GM12878 (cell line): ENCODE measurements around the gene KCNC1.

Experiments used
- ATF2 ChIP-seq: IDR thresholded peaks from 2 replicates; pipeline ENCODE4 v1.6.1; 2012; ENCODE audit warnings: low read length, inconsistent platforms
- EP300 ChIP-seq, 2 experiments: fragments of 150-350 bp in 1 of 2; IDR thresholded peaks; 2 replicates each; pipeline ENCODE4 v1.6.1; 2011 to 2012; ENCODE audit warnings: low read depth in 2 of 2, low read length in 2 of 2, borderline replicate concordance in 1 of 2, improper control_type of control experiment in 1 of 2, inconsistent platforms in 1 of 2; ENCODE audit not compliant: control insufficient read depth in 1 of 2
- EZH2 ChIP-seq: IDR thresholded peaks from 2 replicates; pipeline ENCODE4 v1.6.1; 2012; ENCODE audit warnings: low read depth, mild to moderate bottlenecking, control low read depth, inconsistent platforms, low read length, borderline replicate concordance; ENCODE audit not compliant: control insufficient read depth
- HDAC6 ChIP-seq: fragments of 200-600 bp; sonication (generic); IDR thresholded peaks from one replicate; pipeline ENCODE4 v1.8.0; 2017; ENCODE audit warnings: antibody characterized with exemption; ENCODE audit not compliant: unreplicated experiment
- RFX5 ChIP-seq: IDR thresholded peaks from 2 replicates; pipeline ENCODE4 v1.6.1; 2011; ENCODE audit warnings: low read depth, low read length, improper control_type of control experiment
- USF2 ChIP-seq: IDR thresholded peaks from 2 replicates; pipeline ENCODE4 v1.6.1; 2011; ENCODE audit warnings: low read depth, low read length, improper control_type of control experiment, borderline replicate concordance
- TF ChIP-seq, protein P1 (sequence below), 3 experiments: IDR thresholded peaks in 2 of 3; conservative IDR thresholded peaks in 1 of 3; 2 replicates each; pipeline ENCODE4 v1.5.1; 2011; ENCODE audit warnings: low read depth in 3 of 3, low read length in 3 of 3, mild to moderate bottlenecking in 3 of 3, control low read depth in 2 of 3, moderate library complexity in 2 of 3, inconsistent platforms in 1 of 3, mixed read lengths in 1 of 3; ENCODE audit not compliant: control insufficient read depth in 2 of 3, insufficient read depth in 1 of 3; ENCODE audit errors: extremely low read depth in 1 of 3

DNA sequence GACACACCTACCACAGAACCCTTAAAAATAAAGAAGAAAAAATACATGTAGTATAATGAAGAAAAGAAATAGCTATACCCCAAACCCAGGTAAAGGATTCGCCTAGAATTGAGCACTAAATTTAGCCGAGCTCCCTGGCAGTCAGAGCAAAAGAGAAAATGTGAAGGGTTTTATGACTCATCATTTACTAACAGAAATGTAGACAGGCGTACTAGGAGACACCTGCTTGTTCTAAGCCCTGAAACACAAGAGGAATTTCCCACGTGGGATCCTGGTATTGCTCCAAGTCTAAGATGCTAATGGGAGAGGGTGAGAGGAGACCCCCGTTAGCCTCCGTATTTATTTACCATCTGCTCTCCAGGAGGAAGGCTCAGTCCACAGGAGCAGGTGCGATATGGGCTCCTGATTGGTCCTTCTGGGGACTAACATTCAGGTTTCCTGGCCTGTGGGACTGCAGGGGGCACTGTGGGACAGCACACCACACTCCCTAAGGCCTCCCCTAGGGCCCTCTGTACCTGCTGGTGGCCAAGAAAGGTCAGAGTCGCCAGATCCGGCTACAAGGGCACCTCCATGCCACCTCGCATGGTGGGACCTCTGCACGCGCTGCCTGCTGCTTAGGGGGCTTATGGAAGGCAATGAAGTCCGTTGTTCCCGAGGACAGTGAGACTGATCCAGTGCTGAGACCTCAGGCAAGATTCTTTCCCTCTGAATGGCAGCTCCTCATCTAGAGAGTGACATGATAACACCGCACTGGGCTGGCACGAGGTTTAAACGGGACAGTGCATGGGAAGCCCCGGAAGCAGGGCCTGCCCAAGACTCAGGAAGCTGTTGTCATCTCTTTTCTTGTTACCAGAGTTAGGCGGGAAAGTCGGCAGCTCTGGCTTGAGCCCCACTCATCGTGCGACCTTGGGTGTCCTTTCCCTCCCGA, 25.8 kb downstream of the KCNC1 start:
- TF ChIP-seq USF2: no peak
- no peak for TF ChIP-seq ATF2
- no peak for TF ChIP-seq EP300 (IDR thresholded peaks at IDR 0.05; ENCODE audit: borderline replicate concordance in 1 of 2, control insufficient read depth in 1 of 2, low read depth in 2 of 2, low read length in 2 of 2)
- TF ChIP-seq RFX5: no peak
- TF ChIP-seq, protein P1, sequence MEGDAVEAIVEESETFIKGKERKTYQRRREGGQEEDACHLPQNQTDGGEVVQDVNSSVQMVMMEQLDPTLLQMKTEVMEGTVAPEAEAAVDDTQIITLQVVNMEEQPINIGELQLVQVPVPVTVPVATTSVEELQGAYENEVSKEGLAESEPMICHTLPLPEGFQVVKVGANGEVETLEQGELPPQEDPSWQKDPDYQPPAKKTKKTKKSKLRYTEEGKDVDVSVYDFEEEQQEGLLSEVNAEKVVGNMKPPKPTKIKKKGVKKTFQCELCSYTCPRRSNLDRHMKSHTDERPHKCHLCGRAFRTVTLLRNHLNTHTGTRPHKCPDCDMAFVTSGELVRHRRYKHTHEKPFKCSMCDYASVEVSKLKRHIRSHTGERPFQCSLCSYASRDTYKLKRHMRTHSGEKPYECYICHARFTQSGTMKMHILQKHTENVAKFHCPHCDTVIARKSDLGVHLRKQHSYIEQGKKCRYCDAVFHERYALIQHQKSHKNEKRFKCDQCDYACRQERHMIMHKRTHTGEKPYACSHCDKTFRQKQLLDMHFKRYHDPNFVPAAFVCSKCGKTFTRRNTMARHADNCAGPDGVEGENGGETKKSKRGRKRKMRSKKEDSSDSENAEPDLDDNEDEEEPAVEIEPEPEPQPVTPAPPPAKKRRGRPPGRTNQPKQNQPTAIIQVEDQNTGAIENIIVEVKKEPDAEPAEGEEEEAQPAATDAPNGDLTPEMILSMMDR (IDR thresholded peaks at IDR 0.05 in 2 of 3, conservative IDR thresholded peaks at IDR 0.05 in 1 of 3; ENCODE audit: control insufficient read depth in 2 of 3, extremely low read depth in 1 of 3, insufficient read depth in 1 of 3, low read depth in 3 of 3, low read length in 3 of 3): peak; percentile 57 to 71 (median 65)
- TF ChIP-seq HDAC6: no peak
- no peak for TF ChIP-seq EZH2
